Measurements from ENCODE around the gene ZNF107. TPM values are rescaled to one million over a fixed set of nuclear protein-coding genes. Genes with fewer than 3 reads are reported as not detected.

The ZNF107 gene
- total RNA-seq, 1 experiment from 2014 or later, result 24.7 TPM

GRCh38 chr7:64672414-64672813, 6.5 kb downstream of the ZNF107 start:
- no peak overlapping the region for H3K27ac ChIP-seq (ENCODE audit: insufficient read length, low read depth, low read length)
- H3K23me2 ChIP-seq (ENCODE audit: insufficient read length, low read depth, low read length, poor library complexity, severe bottlenecking), result no peaks in the 10 kb centered on the region
- no peak overlapping the region for H3K4ac ChIP-seq (ENCODE audit: low read depth, low read length)
- H2BK20ac ChIP-seq (ENCODE audit: low read depth, low read length, poor library complexity, severe bottlenecking), result no peak overlapping the region
- no peak overlapping the region for H2AFZ ChIP-seq (ENCODE audit: low read length)
- H3K4me1 Mint-ChIP-seq, result peaks cover 19 to 34% of the 10 kb centered on the region in 2 experiments
- H3K14ac ChIP-seq (ENCODE audit: insufficient read depth, low read length), result no peak overlapping the region
- no peak overlapping the region for H4K8ac ChIP-seq (replicated peaks; ENCODE audit: insufficient read length, low read depth, low read length)
- no peak overlapping the region for H3K27ac Mint-ChIP-seq
- no peak overlapping the region for H2BK120ac ChIP-seq (ENCODE audit: low read depth, low read length, poor library complexity, severe bottlenecking)
- peaks cover 28% of the 10 kb centered on the region; the same call in 1 of the 2 replicates for H3K79me2 ChIP-seq (ENCODE audit: insufficient read depth, low read length)
- no peaks in the 10 kb centered on the region for H3K79me1 ChIP-seq (ENCODE audit: insufficient read depth, low read depth, low read length, poor library complexity, severe bottlenecking)
- no peaks in the 10 kb centered on the region for H3K9me3 ChIP-seq (ENCODE audit: control insufficient read depth, low read depth, low read length)
- H3K18ac ChIP-seq (ENCODE audit: insufficient read length, low read depth, low read length), result no peak overlapping the region
- no peak for DNase-seq
- no peak overlapping the region for H3K9ac ChIP-seq (ENCODE audit: extremely low read depth, insufficient read length, low read length)
- no peaks in the 10 kb centered on the region for H3K27me3 ChIP-seq (ENCODE audit: insufficient read depth, low read length)
- no peak overlapping the region for H3K23ac ChIP-seq (ENCODE audit: insufficient read length, low read depth, low read length)
- H4K91ac ChIP-seq (ENCODE audit: insufficient read length, low read depth, low read length), result no peak overlapping the region
- no peak overlapping the region for H2BK5ac ChIP-seq (ENCODE audit: insufficient read length, low read length)
- H3T11ph ChIP-seq (ENCODE audit: low read length), result no peak overlapping the region
- H3K4me2 ChIP-seq (ENCODE audit: insufficient read depth, insufficient read length, low read length), result no peak overlapping the region
- H3K9me3 Mint-ChIP-seq, result peaks cover 0 to 66% of the 10 kb centered on the region in 2 experiments; a peak in 3 of 5 replicates
- no peaks in the 10 kb centered on the region; the same call in 1 of the 2 replicates for H3K4me1 ChIP-seq (ENCODE audit: insufficient read depth, low read length)
- TF ChIP-seq CTCF (conservative IDR thresholded peaks at IDR 0.05), result no peak
- H2AK5ac ChIP-seq (ENCODE audit: insufficient read length, low read length), result no peak overlapping the region
- H4K5ac ChIP-seq (ENCODE audit: insufficient read length, low read depth, low read length), result no peak overlapping the region
- H2BK15ac ChIP-seq (ENCODE audit: low read depth, low read length), result no peak overlapping the region
- H3K36me3 Mint-ChIP-seq (ENCODE audit: insufficient read depth in 1 of 3, low read depth in 3 of 3), result peaks cover 18 to 70% (median 26%) of the 10 kb centered on the region in 3 experiments
- no peaks in the 10 kb centered on the region for H4K20me1 ChIP-seq (ENCODE audit: control insufficient read depth, insufficient read depth, insufficient read length)
- H3K4me3 Mint-ChIP-seq, result no peak overlapping the region
- H3K27me3 Mint-ChIP-seq (ENCODE audit: low read depth), result no peaks in the 10 kb centered on the region
- no peak overlapping the region for H3K56ac ChIP-seq (ENCODE audit: insufficient read length, low read depth, low read length)
- no peak overlapping the region for H2BK12ac ChIP-seq (ENCODE audit: insufficient read length, low read depth, low read length)
- no CpG with 5 or more reads among the region's 8 CpGs for WGBS (ENCODE audit: extremely low coverage, insufficient read length, low lambda C conversion rate)

All from H9 (cell line).